ENCODE data around the gene ZFC3H1.
A peak's percentile ranks its signal among the peaks of the same experiment; 100 is the strongest.
"Not testable (repeated sequence)": the region's sequence is repeated elsewhere in the genome, so short reads cannot be mapped to it uniquely, and the experiment has no call there.

Gene ZFC3H1, protein sequence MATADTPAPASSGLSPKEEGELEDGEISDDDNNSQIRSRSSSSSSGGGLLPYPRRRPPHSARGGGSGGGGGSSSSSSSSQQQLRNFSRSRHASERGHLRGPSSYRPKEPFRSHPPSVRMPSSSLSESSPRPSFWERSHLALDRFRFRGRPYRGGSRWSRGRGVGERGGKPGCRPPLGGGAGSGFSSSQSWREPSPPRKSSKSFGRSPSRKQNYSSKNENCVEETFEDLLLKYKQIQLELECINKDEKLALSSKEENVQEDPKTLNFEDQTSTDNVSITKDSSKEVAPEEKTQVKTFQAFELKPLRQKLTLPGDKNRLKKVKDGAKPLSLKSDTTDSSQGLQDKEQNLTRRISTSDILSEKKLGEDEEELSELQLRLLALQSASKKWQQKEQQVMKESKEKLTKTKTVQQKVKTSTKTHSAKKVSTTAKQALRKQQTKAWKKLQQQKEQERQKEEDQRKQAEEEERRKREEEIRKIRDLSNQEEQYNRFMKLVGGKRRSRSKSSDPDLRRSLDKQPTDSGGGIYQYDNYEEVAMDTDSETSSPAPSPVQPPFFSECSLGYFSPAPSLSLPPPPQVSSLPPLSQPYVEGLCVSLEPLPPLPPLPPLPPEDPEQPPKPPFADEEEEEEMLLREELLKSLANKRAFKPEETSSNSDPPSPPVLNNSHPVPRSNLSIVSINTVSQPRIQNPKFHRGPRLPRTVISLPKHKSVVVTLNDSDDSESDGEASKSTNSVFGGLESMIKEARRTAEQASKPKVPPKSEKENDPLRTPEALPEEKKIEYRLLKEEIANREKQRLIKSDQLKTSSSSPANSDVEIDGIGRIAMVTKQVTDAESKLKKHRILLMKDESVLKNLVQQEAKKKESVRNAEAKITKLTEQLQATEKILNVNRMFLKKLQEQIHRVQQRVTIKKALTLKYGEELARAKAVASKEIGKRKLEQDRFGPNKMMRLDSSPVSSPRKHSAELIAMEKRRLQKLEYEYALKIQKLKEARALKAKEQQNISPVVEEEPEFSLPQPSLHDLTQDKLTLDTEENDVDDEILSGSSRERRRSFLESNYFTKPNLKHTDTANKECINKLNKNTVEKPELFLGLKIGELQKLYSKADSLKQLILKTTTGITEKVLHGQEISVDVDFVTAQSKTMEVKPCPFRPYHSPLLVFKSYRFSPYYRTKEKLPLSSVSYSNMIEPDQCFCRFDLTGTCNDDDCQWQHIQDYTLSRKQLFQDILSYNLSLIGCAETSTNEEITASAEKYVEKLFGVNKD (N-terminal part only)

DNA sequence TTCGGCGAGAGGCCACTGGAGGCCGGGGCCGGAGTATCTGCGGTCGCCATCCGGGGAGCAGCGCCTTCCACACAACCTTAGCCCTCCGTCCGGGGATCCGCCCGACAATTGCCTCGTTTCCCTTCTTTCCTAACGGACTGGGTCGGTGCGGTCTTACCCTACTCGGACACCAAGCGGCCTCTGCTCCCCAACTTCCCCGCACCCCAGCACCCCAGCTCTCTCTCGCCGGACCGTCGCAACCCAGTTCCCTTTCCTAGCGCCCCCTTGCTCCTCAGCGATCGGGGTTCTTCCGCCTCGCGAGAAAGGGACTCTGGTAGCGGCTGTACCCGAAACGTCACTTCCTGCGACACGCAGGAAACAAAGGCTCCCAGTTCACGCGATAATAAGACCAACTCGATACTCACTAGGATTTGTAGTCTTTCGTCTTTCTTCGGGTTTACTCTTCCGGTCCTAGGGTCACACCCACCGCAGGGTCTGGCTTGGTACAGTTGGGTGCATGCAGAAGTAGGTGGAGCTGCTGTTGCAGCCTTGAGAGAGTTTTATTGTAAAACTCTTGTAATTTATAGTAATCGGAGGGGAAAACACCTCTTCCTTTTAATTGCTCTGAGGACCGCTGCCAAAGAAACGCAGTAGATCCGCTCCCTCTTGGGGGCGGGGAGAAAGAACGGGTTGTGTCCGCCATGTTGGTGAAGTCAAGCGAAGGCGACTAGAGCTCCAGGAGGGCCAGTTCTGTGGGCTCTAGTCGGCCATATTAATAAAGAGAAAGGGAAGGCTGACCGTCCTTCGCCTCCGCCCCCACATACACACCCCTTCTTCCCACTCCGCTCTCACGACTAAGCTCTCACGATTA lies at the start of gene ZFC3H1, which contains the start of gene THAP2:
Gene ZFC3H1 (minus strand): TSS at position 288 of the 850 bp plus-strand sequence. CDS start 238 bp downstream, at position 50.
Gene THAP2 (plus strand): TSS at position 741 of the 850 bp plus-strand sequence. CDS start 209 bp downstream, outside the sequence.
- peak; percentile 97 for DNase-seq

DNA sequence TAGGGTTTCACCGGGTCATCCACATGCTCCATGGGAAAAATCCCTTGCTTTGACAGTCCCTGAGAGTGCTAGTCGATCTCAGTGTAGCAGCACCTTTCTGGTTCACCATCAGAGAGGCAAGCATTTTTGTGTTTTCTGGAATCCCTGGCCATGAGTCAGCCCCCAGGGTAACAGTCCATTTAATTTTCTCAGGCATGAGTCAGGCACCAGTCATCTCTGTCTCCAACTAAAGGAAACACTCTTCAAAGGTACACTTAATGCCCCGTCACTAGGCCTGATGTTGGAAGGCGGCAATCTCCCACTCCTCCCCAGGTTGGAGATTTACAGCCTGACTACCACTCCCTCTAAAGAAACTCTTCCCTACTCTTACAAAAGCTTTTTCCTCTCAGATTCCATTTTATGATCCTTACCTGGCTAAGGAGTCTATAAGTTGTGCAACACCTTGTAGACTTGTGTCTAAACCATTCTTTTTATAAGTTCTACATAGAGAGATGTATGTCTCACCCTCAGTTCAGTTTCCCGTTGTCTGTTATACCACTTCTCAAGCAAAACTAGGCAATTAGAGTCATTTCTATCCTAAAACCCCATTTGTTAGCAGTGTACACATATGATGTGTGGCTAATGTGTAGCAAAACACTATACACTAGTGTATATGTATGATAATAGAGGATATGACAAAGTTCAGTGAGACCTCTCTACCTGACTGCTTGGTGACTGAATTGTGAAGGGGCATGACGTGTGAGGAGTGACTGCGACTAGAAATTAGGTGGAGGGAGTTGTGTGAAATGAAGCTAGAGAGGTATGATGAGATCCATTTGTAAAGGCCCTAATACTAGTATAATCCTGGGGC lies 46.9 kb upstream of the ZFC3H1 start:
- DNase-seq = no peak

DNA sequence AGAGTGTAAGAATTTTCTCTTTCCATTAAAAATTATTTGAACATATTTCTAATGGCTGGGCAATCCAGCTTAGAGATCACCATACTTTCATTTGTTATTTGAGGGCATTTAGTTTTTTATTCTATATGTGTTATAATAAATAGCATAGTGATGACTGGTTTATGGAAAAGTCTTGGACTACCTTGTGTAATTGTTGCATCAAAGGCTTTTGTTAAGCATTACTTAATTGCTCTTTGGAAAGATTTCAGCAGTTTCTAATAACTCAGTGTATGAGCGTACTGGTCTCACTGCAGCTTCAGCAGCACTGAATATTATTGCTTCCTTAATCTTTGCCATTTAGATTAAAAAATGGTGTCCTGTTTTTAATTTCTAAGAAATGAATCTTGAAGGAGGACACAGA lies 45.0 kb upstream of the ZFC3H1 start:
- no peak for DNase-seq

DNA sequence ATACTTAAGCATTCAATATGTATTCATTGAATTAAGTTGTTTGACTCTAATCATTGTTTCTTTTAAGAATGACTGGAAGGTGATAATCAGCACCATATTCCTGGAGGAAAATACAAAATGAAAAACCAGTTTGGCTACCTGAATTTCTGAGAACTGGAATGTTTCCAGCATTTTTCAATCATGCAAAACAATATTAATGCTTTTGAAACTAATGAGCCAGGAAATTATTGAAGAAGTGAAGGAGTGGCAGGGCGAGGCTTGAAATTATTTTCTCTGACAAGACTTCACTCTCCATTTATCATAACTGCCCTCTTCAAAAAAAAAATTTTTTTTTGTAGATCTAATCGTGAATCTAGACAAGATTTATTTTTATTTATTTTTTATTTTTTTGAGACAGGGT lies 41.3 kb upstream of the ZFC3H1 start:
- no peak for DNase-seq

DNA sequence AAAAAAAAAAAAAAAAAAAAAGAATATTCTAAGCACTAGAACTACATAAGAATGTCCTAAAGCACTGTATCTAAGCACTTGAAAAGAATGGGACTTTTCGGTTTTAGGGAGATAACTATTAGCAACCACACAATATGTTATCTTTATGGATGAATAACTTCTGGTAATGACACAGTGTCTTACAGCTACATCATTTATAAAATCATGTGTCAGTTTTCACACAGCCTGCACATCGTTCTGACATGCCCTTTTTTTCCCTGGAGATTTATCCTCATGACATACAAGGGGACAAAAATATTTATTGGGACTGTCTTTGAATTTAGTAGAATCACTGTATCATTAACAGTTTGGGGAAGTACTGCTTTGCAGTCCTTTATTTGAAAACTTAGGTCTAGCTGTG lies 39.6 kb upstream of the ZFC3H1 start:
- DNase-seq = no peak

DNA sequence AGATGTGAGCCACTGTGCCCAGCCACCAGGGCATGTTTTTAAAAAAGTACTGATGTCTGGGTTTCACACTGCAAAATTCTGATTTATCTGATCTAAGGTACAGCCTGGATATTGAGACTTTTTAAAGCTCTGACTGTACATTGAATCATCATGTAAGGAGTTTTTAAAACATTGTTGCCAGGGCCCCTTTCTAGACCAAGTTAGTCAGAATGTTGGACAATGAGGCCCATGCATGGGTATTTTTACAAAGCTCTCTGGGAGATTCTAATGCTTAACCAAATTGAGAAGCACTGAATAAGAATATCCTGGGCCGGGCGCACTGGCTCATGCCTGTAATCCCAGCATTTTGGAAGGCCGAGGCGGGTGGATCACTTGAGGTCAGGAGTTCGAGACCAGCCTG lies 38.9 kb upstream of the ZFC3H1 start:
- no peak for DNase-seq

DNA sequence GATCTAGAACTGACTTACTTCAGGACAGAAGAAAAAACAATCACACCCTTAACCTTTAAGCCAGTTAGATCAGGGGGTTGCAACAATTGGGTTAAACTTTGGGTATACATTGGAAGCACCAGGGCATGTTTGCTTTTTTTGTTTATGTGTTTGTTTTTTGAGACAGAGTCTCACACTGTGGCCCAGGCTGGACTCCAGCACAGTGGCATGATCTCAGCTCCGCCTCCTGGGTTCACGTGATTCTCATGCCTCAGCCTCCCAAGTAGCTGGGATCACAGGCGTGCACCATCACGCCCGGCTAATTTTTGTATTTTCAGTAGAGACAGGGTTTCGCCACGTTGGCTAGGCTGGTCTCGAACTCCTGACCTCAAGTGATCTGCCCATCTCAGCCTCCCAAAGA lies 38.5 kb upstream of the ZFC3H1 start:
- not testable (repeated sequence) for DNase-seq

DNA sequence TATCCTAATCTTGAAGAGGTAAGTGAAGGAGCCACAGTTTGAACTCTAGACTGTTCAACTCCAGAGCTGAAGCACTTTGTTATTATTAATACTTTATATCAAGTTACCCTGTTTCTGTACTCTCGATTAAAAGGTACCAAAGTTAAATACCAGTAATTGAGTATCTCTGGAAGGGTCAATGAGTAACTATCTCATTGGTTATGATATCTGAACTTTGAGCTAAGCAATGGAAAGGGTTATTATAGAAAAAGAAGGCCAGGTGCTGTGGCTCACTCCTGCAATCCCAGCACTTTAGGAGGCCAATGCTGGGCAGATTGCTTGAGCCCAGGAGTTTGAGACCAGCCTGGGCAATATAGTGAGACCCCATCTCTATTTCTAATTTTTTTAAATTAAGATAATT lies 32.1 kb upstream of the ZFC3H1 start:
- DNase-seq = no peak

DNA sequence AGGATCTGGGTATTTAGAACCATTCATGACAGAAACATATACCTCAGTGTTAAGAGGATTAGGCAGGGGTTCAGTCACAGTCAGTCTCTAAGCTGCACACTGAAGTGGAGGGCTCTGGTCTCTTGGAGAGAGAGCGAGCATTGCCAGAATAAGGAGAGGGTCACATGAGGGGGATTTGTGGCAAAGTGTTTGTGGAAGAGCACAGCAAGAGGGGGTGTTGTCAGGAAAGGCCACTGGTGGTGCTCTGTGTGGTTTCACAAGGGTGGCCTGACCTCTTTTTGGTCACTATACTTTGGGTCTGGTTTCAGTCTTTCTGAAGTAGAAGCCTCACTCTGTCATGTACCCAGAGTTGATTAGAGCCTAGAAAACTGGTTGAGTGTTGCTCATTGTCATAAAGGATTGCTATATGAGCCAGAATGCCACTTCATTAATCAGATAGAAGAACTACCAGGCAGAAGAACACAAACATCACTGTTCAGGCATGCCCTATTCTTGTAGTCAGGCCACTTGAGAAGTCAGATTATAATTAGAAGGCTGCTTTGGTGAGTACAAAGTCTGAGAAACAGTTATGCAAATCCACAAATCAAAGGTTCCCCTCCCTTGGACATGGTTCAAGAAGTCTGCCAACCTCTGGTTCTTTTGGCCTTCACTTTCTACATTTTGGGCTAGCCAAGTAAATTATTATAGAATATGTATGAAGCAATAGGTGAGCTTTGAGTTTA lies 30.6 kb upstream of the ZFC3H1 start:
- DNase-seq = no peak

DNA sequence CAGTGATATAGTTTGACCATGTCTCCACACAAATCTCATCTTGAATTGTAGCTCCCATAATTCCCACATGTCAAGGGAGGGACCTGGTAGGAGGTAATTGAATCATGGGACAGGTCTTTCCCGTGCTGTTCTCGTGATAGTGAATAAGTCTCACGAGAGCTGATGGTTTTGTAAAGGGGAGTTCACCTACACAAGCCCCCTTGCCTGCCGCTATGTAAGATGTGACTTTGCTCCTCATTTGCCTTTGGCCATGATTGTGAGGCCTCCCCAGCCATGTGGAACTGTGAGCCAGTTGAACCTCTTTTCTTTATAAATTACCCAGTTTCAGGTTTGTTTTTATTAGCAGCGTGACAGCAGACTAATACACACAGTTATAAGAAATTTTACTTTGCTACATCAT lies 30.0 kb upstream of the ZFC3H1 start:
- DNase-seq = not testable (repeated sequence)

DNA sequence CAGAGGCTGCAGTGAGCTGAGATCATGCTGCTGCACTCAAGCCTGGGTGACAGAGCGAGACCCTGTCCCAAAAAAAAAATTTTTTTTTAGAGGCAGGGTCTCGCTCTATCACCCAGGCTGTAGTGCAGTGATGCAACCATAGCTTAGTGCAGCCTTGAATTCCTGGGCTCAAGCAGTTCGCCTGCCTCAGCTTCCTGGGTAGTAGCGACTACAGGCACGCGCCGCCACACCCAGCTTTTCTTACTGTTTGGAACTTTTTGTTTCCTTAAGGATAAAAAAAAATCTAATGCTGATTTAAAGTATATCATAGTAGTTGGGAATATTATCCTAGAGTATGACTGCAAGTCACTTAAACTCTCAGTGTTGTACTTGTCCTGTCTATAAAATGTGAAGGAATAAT lies 29.5 kb upstream of the ZFC3H1 start:
- no peak for DNase-seq

DNA sequence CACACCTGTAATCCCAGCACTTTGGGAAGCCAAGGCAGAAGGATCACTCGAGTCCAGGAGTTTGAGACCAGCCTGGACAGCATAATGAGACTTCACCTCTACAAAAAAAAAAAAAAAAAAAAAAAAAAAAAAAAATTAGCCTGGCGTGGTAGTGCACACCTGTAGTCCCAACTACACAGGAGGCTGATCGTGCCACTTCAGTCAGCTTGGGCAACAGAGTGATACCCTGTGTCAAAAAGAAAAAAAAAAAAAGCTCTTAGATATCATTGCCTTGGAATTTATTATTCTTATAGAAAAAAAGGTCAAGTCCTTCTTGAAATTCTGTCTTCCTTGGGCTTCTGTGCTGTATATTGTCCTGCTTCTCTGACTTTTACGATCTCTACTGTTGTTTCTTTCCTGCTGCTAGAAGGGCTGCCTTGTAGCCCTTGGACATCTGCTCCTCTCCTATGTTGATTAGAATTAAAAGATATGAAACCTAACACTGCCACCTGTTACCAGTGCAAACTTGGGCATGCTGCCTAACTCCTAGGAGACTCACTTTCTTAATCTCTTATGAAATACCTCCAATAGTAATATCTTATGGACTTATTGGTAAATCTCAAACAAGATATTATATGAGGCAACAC lies 28.0 kb upstream of the ZFC3H1 start:
- no peak for DNase-seq

DNA sequence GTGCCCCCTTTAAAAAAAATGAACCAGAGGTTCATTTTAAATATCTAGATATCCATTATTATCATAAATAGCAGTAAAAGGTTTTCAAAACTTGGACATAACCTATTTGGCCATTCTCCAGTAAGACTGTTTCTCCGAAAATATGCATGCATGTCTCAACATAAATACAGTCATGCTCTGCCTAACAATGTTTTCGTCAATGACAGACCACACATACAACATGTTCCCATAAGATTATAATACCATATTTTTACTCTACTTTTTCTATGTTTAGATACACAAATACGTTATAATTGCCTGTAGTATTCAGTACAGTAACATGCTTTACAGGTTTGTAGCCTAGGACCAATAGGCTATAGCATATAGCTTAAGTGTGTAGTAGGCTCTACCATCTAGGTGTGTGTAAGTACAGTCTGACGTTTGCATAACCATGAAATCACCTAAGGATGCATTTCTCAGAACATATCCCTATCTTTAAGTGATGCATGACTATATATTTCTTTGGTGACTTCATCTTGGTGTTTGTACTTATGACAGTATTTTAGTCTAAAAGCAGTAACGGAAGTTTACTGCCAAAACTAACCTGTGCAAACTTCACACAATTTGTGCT lies 25.4 kb upstream of the ZFC3H1 start:
- DNase-seq = no peak

DNA sequence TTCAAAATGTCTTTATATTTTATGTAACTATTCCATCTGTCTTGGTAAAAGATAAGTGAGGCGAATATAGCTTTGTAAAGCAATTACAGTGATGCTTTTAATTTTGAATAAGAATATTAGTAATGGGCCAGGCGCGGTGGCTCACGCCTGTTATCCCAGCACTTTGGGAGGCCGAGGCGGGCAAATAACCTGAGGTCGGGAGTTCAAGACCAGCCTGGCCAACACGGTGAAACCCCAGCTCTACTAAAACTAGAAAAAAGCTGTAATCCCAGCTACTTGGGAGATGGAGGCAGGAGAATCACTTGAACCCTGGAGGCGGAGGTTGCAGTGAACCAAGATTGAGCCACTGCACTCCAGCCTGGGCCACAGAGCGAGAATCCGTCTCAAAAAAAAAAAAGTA lies 23.5 kb upstream of the ZFC3H1 start:
- not testable (repeated sequence) for DNase-seq

DNA sequence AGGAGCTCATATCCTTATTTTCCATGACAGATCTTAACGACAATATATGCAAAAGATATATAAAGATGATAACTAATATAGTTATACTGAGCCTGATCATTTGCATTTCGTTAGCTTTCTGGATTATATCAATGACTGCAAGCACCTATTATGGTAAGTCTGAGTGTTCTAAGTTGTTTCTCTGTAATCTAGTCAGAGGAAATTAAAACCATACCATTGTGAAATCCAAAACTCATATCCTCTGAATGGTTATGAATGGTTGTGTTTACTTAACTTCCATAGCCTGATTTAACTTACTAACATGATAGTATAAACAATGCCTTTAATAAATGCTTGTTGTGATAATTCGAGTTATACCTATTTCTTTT lies 23.0 kb upstream of the ZFC3H1 start:
- no peak for DNase-seq

DNA sequence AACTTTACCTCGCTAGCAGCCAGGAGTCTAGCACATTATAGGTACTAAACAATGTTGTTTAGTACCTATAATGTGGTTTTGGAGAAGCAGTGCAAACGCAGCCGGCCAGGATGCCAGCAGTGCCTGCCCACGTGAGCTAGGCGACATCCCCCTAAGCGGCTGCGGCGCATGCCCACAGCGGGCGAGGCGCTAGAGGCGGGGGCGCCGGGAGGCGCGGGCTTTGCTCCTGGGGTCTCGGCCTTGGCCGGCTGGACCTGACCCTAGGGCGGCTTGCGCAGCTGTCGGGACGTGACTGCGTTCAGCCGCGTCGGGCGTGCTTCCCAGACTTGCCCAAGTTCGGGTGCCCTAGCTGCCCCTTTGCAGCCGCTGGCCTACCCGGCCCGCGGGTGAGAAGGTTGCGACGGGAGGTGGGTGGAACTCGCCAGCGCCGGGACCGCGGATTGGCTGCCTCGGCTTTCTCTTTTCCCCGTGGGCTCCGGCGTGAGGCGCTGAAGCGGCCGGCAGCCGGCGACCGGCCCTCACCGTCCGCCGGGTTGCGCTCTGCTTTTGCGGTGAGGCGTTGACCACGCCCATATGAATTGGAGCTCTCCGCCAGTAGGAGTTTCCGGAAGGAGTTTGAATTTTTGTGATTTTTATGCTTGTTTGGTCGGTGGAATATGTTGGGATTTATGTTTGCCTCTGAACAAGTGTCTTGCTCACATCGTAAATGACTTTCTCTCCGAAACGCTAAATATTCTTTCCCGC lies 22.4 kb upstream of the ZFC3H1 start, which contains the start of gene TMEM19:
Gene TMEM19 (plus strand): TSS at position 169 of the 744 bp plus-strand sequence. CDS start 599 bp downstream, outside the sequence.
- peak; percentile 93 for DNase-seq

DNA sequence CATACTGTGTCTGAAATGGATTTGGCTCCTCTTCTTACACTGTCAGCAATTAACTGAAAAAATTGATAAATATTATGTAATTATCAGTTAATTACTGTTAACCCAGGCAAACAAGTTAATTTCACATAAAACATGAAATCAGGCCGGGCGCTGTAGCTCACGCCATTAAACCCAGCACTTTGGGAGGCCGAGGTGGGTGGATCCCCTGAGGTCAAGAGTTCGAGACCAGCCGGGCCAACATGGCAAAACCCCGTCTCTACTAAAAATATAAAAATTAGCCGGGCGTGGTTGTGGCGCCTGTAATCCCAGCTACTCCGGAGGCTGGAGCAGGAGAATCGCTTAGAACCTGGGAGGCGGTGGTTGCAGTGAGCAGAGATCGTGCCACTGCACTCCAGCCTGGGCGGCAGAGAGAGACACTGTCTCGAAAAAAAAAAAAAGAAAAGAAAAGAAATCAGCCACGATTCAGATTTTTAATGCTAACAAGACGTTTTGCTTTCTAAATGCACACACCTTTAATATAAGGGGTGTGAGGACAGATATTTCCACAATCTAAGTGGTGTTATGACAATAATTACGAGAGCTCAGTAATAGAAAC lies 21.8 kb upstream of the ZFC3H1 start:
- DNase-seq = no peak

DNA sequence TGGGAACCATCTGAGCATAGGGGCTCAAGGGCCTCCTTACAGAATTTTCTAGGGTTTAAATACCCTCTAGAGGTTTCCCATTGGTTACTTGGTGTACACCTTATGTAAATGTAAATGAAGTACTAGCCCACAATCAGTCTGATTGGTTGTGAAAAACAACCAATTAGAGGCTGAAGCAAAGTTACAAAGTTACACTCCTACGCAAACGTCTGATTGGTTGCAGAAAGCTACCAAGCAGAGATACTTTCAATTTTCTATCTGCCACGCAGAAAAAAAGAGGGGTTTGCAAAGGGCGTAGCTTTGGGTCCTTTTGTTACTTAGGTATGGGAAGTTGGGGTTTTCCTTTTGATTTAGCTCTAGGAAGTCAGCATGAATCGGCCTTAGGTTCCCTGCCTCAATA lies 20.4 kb upstream of the ZFC3H1 start:
- DNase-seq = no peak
